ENCODE results near the gene TIGIT.

TIGIT gene

GRCh38 chr3:114310695-114311094 lies 16.9 kb downstream of the TIGIT start:
- no peak for DNase-seq (ENCODE audit: low spot score)

GRCh38 chr3:114313426-114313825 lies 19.6 kb downstream of the TIGIT start:
- no peak for DNase-seq (ENCODE audit: low spot score)

GRCh38 chr3:114314282-114314681 lies 20.5 kb downstream of the TIGIT start:
- DNase-seq (ENCODE audit: low spot score): no peak

DNA sequence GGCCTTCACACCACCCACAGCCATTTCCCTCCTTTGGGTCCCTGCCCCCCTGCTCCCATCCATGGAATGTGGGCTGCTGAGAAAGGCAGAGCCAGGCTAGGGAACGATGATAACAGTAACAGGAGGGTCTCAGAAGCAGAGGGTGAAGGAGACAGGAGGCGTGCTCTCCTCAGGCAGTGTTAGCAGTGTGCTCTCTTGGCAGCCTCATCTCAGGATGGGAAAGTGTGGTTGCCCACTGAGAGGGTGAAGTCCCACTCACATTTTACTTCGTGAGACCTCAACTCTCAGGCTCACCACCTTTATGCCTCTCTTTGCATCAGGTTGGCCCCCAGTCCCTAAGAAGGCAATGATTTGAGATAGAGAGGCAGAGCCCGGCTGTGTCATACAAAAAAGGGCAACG lies 24.5 kb downstream of the TIGIT start:
- no peak for DNase-seq (ENCODE audit: low spot score)

- no peak for DNase-seq (ENCODE audit: low spot score)
Measured at GRCh38 chr3:114319453-114319852, 25.6 kb downstream of the TIGIT start.

- no peak for DNase-seq (ENCODE audit: low spot score)
Measured at GRCh38 chr3:114320246-114320645, 26.4 kb downstream of the TIGIT start.

DNA sequence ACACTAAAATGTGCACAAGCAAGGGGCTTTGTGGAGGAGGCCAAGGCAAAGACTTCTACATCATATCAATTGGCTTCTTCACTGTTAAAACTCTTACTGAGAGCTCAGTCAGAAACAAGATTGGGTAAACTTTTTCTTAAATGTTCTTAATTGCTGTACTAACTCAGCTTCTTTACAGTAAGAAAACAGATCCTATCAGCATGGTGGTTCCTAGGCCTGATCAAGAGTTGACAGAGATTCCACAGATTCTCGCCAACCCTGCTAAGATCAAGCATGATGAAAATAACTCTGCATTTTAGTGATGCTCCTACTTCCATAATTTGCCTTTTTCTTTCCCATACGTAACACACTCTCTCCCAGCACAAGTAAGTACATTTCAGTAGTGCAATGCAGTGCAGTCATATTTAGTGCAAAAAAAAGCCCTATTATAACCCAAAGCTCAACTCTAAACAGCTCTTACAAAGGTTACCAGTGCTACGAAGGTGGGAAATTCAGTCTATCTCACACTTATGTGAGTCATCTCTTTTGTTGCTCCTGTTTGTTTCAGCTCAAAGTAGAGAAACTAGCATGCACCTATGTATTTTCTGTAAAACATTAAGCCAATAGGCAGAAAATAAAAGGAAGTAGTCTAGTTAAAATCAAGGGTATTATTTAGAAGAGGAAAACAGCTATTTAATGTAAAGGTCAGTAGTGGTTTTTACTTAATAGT lies 29.9 kb downstream of the TIGIT start:
- peak; percentile 58 for DNase-seq (ENCODE audit: low spot score)

- DNase-seq (ENCODE audit: low spot score): no peak
Measured at GRCh38 chr3:114327665-114328064, 33.8 kb downstream of the TIGIT start.

DNA sequence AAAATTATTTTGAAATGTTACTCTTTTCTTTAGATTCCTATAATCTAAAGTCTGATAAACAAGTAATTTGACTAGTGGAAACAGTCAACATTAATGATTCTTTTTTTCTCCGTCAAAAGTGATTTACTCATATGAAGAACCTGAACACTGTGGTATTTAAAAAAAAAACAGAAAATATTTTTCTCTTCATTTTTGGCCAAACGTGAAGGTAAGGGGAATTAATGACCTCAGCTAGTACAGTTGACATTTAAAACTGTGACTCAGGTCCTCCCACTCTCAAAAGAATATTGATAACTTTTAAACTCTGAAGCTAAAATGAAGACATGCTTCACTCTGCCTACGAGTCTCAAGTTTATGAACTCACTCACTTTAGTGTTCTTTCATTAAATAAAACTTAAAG lies 34.5 kb downstream of the TIGIT start:
- DNase-seq (ENCODE audit: low spot score): peak; percentile 46

- no peak for DNase-seq (ENCODE audit: low spot score)
Measured at GRCh38 chr3:114329823-114330222, 36.0 kb downstream of the TIGIT start.

DNA sequence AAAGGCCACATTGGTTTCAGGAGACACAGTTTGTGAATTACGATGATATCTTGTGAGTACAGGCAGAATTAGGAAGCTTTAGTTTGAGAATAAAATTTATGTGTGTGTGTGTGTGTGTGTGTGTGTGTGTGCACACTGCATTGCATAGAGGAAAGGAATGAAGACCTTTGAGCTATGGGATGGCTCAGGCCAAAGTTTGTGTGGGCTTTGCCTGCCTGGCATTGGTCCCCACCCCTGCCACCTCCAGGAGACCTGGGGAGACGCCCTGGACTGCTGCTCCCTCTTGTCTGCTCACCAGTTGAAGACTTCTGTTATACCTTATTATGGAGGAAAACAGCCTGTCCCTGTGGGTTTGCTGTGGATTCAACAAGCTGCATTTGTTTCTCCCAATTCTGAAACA lies 37.2 kb downstream of the TIGIT start:
- DNase-seq (ENCODE audit: low spot score): no peak

DNA sequence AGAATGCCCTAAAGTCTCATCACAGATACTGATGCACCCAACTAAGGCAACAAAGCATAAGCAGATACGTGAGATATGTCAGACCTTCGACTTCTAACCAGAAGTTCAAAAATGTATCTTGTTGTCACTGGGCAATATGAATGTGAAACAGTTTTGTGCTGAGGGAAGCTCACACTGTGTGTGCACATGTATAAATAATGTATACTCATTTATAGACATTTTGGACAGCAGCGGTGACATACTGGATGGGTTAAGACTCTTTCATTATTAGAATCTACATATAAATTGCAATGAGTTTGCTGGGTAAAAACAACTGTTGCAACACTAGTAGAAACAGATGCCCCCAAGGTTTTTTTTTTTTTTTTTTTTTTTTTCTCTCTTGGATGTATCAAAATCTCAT lies 37.9 kb downstream of the TIGIT start:
- DNase-seq (ENCODE audit: low spot score): no peak

GRCh38 chr3:114332342-114333179 lies 38.7 kb downstream of the TIGIT start:
- DNase-seq (ENCODE audit: low spot score): peak; percentile 52

- peak; percentile 49 for DNase-seq (ENCODE audit: low spot score)
Measured at GRCh38 chr3:114333180-114333922, 39.5 kb downstream of the TIGIT start.

GRCh38 chr3:114333923-114334240 lies 40.1 kb downstream of the TIGIT start:
- no peak for DNase-seq (ENCODE audit: low spot score)

- no peak for DNase-seq (ENCODE audit: low spot score)
Measured at GRCh38 chr3:114336122-114336697, 42.4 kb downstream of the TIGIT start.

DNA sequence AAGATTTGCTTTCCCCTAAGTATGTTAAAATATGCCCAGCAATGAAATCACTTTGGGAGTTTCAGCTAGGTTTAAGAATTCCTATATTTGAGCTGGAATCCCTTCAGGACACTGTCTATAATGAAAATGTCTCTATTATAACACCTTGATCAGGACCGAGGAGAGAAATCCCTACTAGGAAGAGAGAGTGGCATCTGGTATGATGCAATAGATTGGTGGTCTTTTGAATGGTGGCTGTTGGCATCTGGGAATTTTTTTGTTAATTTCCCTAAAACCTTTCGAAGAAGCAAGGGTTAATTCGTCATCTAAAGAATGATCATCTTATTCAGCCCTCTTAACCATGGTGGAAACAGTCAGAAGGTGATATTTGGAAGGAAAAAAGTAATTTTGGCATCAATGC lies 43.0 kb downstream of the TIGIT start:
- no peak for DNase-seq (ENCODE audit: low spot score)

DNA sequence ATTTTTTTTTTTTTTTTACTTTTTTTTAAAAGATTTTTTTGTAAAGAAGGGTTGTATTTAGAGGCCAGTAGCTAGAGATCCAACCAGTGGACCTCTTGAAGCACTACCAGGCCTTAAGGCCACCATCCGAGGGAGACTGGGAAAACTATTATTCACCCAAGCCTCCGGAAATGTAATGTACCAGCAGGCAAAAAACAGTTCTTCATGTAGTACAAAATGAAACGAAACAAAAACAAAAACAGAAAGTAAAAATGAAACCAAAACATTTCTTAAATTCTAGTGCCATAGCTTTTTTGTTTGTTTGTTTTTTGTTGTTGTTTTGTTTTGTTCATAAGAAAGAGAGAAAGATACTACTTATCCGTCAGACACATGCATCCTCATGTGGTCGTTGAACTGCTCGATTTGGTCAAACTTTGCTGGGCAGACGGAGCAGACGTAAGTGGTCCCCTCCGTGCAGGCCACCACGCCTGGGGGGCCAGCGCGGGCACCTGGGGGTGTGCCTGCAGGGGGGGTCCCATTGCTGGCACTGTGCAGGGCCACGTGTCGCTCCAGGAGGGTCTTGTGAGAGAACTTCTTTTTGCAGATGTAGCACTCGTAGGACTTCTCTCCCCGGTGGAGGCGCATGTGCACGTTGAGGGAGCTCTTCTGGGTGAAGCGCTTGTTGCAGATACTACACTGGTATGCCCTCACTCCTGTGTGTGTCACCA lies 45.0 kb downstream of the TIGIT start:
- peak; percentile 37 for DNase-seq (ENCODE audit: low spot score)

DNA sequence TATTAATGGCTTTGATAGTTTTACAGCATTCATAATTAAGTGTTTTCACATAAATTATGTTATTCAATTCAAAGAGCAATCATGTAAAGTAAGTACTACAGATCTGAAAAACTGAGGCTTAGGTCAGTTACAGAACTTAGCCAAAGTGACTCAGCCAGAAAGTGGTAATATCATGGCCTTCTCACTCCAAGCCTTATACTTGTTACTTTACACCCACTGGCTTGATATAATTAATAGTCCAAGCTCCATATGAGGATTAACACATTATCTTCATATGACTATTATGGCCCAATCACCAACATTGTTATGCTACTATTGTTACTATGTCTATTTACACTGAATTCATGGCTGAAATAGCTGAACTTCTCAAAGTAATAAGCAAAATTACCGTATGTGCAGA lies 50.7 kb downstream of the TIGIT start:
- no peak for DNase-seq (ENCODE audit: low spot score)

- no peak for DNase-seq (ENCODE audit: low spot score)
Measured at GRCh38 chr3:114350271-114350670, 56.4 kb downstream of the TIGIT start.

GRCh38 chr3:114350690-114351089 lies 56.9 kb downstream of the TIGIT start:
- no peak for DNase-seq (ENCODE audit: low spot score)

All from CD4-positive, alpha-beta T cell treated with Interleukin-2 at 100 ng/mL for 4 hours (primary cell).